Pancreas (tissue), 10 donors: ENCODE measurements around the gene LRIG2. TPM values are rescaled to one million over a fixed set of nuclear protein-coding genes. Genes with fewer than 3 reads are reported as not detected.

ENCODE experiments used
- ATAC-seq, 4 donors: fragments of 200-7000 bp; cut with Tn5 transposase; one replicate each; pipeline versions ENCODE4 v1.8.0 to v1.9.1; 2020; ENCODE audit warnings: mild to moderate bottlenecking in 4 of 4, moderate library complexity in 4 of 4
- DNase-seq, 6 donors: peaks; one replicate each; pipeline ENCODE4 v3.0.0-alpha.2; 2020
- FAIRE-seq: peaks from 2 replicates; lab custom pipeline; 2012; peaks lifted over from hg19 to GRCh38; lab: Jason Lieb, UNC
- H3K27ac ChIP-seq, 4 donors: fragments of 200-600 bp; sonication (generic); 1 replicate in 3 of 4; 2 replicates in 1 of 4; pipeline versions ENCODE4 v1.5.0 to v1.8.0; 2020
- H3K27me3 ChIP-seq, 4 donors: fragments of 200-600 bp; one replicate each; pipeline ENCODE4 v1.8.0; 2021
- H3K36me3 ChIP-seq, 3 donors: fragments of 200-600 bp; sonication (generic) in 1 of 3; one replicate each; pipeline versions ENCODE4 v1.5.0 to v1.8.0; 2020 to 2021
- H3K4me1 ChIP-seq, 3 donors: fragments of 200-600 bp; one replicate each; pipeline ENCODE4 v1.8.0; 2021
- H3K4me3 ChIP-seq, 4 donors: fragments of 200-600 bp; sonication (generic) in 2 of 4; one replicate each; pipeline versions ENCODE4 v1.5.0 to v1.8.0; 2020 to 2021
- H3K9me3 ChIP-seq, 4 donors: fragments of 200-600 bp; one replicate each; pipeline ENCODE4 v1.8.0; 2021
- WGBS, 2 donors: extraction: QIAGEN DNeasy Blood & Tissue Kit; methylation state at CpG; one replicate each; pipeline ENCODE4 v1.1.7; 2013; 5-methylcytosine and 5-hydroxymethylcytosine counted together
- intact Hi-C, 3 donors: fragments of 100-400 bp; cut with DNase I; formaldehyde crosslinking; loops; one replicate each; pipeline versions ENCODE4 v1.11.1 to v1.14.2; 2022
- polyA plus RNA-seq, 2 donors: library from polyadenylated mRNA; stranded (reverse); fragments of 200-250 nt; gene quantifications; one replicate each; pipeline ENCODE4 v1.2.3, GENCODE V29; 2013
- total RNA-seq, 6 donors: library from RNA; stranded (reverse); fragmentation: NEBNext Ultra II Directional in 4 of 6; extraction: Animal tissue kit (Norgen Biotek cat#: 25700) in 4 of 6; gene quantifications; one replicate each; pipeline versions ENCODE4 v1.2.1 to v1.2.4, GENCODE V29; 2021 to 2023
- TF ChIP-seq, protein P1 (sequence below), 4 donors: fragments of 200-600 bp; sonication (generic) in 3 of 4; IDR thresholded peaks; one replicate each; pipeline versions ENCODE4 v1.5.0 to v1.8.0; 2021; ENCODE audit warnings: antibody characterized with exemption in 4 of 4
- donor health status: healthy with polysubstance abuse.
- donor health status: DM: no; HTN: no; CAD: no; lungs with moderate emphysema.
- donor health status: DM: no; HTN: no; CAD: no.
- donor health status: control.
- donor health status: control.
- donor health status: Bipolar disorder and iron deficiency.
- donor health status: DM: yes; HTN: yes; CAD: no.
- donor health status: DM: no; HTN: no; CAD: no.
- donor health status: DM: no; HTN: no; CAD: no.
- donor health status: DM: yes; HTN: yes; CAD: no.

Gene LRIG2
- total and polyA plus RNA-seq, 8 donors = 2.4 to 8.5 (median 4.0) TPM

- Histone ChIP-seq H3K27me3 (no peaks in the 10 kb centered on the region), H3K36me3 (no peaks in the 10 kb centered on the region), H3K9me3 (no peaks in the 10 kb centered on the region), H3K4me1 (peaks cover 0 to 12% (median 10%) of the 10 kb centered on the region in 3 donors), H3K4me3 (no peak overlapping the region), H3K27ac (no peak overlapping the region)
- no peak for ATAC-seq
- no peak for FAIRE-seq
- TF ChIP-seq, protein P1, sequence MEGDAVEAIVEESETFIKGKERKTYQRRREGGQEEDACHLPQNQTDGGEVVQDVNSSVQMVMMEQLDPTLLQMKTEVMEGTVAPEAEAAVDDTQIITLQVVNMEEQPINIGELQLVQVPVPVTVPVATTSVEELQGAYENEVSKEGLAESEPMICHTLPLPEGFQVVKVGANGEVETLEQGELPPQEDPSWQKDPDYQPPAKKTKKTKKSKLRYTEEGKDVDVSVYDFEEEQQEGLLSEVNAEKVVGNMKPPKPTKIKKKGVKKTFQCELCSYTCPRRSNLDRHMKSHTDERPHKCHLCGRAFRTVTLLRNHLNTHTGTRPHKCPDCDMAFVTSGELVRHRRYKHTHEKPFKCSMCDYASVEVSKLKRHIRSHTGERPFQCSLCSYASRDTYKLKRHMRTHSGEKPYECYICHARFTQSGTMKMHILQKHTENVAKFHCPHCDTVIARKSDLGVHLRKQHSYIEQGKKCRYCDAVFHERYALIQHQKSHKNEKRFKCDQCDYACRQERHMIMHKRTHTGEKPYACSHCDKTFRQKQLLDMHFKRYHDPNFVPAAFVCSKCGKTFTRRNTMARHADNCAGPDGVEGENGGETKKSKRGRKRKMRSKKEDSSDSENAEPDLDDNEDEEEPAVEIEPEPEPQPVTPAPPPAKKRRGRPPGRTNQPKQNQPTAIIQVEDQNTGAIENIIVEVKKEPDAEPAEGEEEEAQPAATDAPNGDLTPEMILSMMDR (IDR thresholded peaks at IDR 0.05) = no peak
- DNase-seq = no peak
- intact Hi-C loops = loop anchor here in 1 of 3 donors (5.0 kb wide), 1 partner anchor 539 kb away; no protein-coding TSS in a partner anchor
Observed at GRCh38 chr1:113138778-113139177, 65.8 kb downstream of the LRIG2 start.

DNA sequence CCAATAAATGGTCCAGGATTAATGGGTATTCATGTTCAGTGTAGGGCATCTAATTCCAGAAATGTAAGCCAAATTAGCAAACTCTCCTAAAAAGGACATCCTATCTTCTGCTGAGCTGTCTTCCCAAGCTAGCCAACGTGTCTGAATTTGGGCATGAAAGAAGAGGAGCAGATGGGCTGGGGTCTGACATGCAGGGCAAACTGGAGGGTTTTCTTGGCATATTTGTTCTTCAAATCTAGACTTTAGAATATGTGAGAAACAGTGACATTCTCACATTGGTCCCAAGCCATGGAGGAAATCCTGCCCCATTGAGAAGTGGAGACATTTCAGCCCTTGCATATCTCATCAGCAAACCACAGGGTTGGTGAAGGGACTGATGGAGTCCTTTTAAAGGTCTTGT lies 67.2 kb downstream of the LRIG2 start:
- peaks cover 0 to 12% (median 10%) of the 10 kb centered on the region in 3 donors for H3K4me1 ChIP-seq
- no peak overlapping the region for H3K27ac ChIP-seq
- no peak for DNase-seq
- H3K36me3 ChIP-seq = no peaks in the 10 kb centered on the region
- no peaks in the 10 kb centered on the region for H3K9me3 ChIP-seq
- ATAC-seq = peak in 1 of 4 donors; percentile 4
- 91% methylated on average over 1 of the region's 1 CpG for WGBS, 2 donors
- FAIRE-seq = no peak
- intact Hi-C loops = loop anchor here in 2 of 3 donors (10.0 kb wide), 2 partner anchors 245 to 545 kb away; no protein-coding TSS in a partner anchor
- TF ChIP-seq, protein P1 (IDR thresholded peaks at IDR 0.05) = no peak
- H3K27me3 ChIP-seq = no peaks in the 10 kb centered on the region
- H3K4me3 ChIP-seq = no peak overlapping the region

- Histone ChIP-seq H3K4me1 (peaks cover 0 to 9% (median 7%) of the 10 kb centered on the region in 3 donors), H3K36me3 (no peaks in the 10 kb centered on the region), H3K4me3 (peak overlapping the region in 1 of 4 donors; percentile 20), H3K27me3 (no peaks in the 10 kb centered on the region), H3K27ac (peak overlapping the region in 2 of 4 donors; percentile 15 to 50), H3K9me3 (no peaks in the 10 kb centered on the region)
- DNase-seq = peak; percentile 47 to 71 (median 56)
- WGBS, 2 donors = 23 to 39% methylated on average over 13 of the region's 13 CpGs
- FAIRE-seq = no peak
- TF ChIP-seq, protein P1 (IDR thresholded peaks at IDR 0.05) = peak; percentile 47 to 72 (median 65)
- ATAC-seq = peak; percentile 90 to 96 (median 95)
- intact Hi-C loops = loop anchor here in 2 of 3 donors (10.0 kb wide), 2 partner anchors 244 to 544 kb away; no protein-coding TSS in a partner anchor
Observed at GRCh38 chr1:113140588-113141446, 67.8 kb downstream of the LRIG2 start.

DNA sequence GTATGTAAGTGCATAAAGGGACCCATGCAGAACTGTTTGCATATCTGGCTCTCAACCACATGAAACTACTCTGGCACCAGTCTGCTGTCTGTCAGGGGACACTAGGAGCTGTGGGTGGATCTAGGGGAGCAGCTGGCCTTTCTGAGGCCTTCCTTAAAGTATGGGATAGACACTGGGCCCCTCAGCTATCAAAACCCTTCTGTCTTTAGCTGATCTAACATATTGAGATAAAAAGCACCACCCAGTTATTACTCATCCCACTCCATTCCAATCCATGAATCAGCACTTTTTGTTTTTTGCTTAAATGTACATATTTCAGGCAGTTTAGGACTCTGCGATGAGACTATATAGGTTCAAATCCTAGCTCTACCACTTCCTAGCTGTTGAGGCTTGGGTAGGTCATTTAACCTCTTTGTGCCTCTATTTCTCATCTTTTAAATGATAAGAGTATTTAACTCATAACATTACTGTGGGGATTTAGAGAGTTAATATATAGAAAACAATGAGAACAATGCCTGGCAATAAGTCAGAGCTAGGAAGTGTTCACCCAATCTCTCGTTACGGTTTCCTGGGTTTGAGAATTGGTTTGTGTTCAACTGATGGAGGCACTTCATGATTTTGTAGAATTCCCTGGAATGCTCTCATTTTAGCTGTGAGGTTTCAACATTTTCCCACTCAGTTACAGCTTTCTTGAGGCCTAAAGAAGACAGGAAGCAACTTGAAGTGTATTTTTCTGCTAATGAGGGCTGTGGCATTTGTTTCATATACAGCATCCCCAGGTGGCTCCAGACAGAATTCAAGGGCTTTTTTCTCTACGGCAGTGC lies 68.9 kb downstream of the LRIG2 start:
- intact Hi-C loops = loop anchor here in 2 of 3 donors (10.0 kb wide), 2 partner anchors 243 to 543 kb away; no protein-coding TSS in a partner anchor
- TF ChIP-seq, protein P1 (IDR thresholded peaks at IDR 0.05) = no peak
- H3K27ac ChIP-seq = no peak overlapping the region
- H3K9me3 ChIP-seq = no peaks in the 10 kb centered on the region
- DNase-seq (no peak), FAIRE-seq (no peak), ATAC-seq (peak in 3 of 4 donors; percentile 6 to 13 (median 7))
- H3K4me3 ChIP-seq = no peak overlapping the region
- H3K36me3 ChIP-seq = no peaks in the 10 kb centered on the region
- H3K4me1 ChIP-seq = peaks cover 0 to 7% (median 4%) of the 10 kb centered on the region in 3 donors
- H3K27me3 ChIP-seq = no peaks in the 10 kb centered on the region
- 85% methylated on average over 4 of the region's 4 CpGs for WGBS, 2 donors
